Measurements from ENCODE around the gene ELF3.

GRCh38 chr1:202015662-202015937, 5.2 kb downstream of the ELF3 start:
- no peak for TF ChIP-seq POLR2A (IDR thresholded peaks at IDR 0.05; ENCODE audit: extremely low read depth, insufficient read length)
- no peak for TF ChIP-seq CTCF (IDR thresholded peaks at IDR 0.05; ENCODE audit: low read depth, low read length)
- no peak for TF ChIP-seq MAX (IDR thresholded peaks at IDR 0.05; ENCODE audit: low read depth, low read length)
- TF ChIP-seq MYC (IDR thresholded peaks at IDR 0.05; ENCODE audit: low read depth, low read length) = no peak
